Esophagus muscularis mucosa (tissue), 3 donors: Measurements from ENCODE around the gene CFAP107.

ENCODE experiments used
- CTCF ChIP-seq, 3 experiments: fragments of 200-600 bp in 2 of 3; fragments of 450-650 bp in 1 of 3; sonication (generic) in 2 of 3; IDR thresholded peaks; one replicate each; pipeline ENCODE4 v1.5.1; 2017 to 2019; ENCODE audit warnings: antibody characterized with exemption in 3 of 3, mild to moderate bottlenecking in 2 of 3, moderate library complexity in 1 of 3
- POLR2A ChIP-seq: fragments of 450-650 bp; IDR thresholded peaks from one replicate; pipeline ENCODE4 v1.6.1; 2017; ENCODE audit warnings: antibody characterized with exemption, moderate library complexity, mild to moderate bottlenecking, low read depth

DNA sequence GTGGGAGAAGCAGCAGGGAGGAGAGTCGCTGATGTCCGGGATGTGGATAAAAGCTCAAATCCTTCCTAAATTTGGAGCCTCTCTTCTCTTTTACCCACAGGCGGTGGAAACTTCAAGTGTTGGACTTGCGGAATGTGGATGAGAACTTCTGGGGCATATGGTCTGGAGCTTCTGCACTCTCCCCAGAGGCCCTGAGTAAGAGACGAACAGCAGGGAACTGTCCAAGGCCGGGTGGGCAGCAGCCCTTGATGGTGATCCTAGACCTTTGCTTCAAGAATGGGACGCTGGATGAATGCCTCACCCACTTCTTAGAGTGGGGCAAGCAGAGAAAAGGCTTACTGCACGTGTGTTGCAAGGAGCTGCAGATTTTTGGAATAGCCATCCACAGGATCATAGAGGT, 29.4 kb downstream of the CFAP107 start:
- TF ChIP-seq CTCF (IDR thresholded peaks at IDR 0.05) (no peak), POLR2A (no peak)
